HepG2 (cell line): ENCODE measurements around the gene ALDH1A2. TPM values are rescaled to one million over a fixed set of nuclear protein-coding genes. Genes with fewer than 3 reads are reported as not detected.

ENCODE experiments used
- ATAC-seq: fragments of 200-7000 bp; cut with Tn5 transposase; 3 replicates; pipeline ENCODE4 v1.9.1; 2020; ENCODE audit warnings: mild to moderate bottlenecking, moderate library complexity
- BruUV-seq: library from RNA; stranded (reverse); fragments of 400-500 nt; replicated peaks from 2 replicates; lab custom pipeline; 2021; lab: Mats Ljungman, UMichigan
- CTCF ChIA-PET: fragments of 300-600 bp; formaldehyde crosslinking; extraction: SDS; loops from one replicate; lab custom pipeline; 2021; ENCODE audit warnings: low total read pairs, inconsistent platforms, low intra/inter-chr PET ratio; lab: Yijun Ruan, JAX
- POLR2A ChIA-PET: fragments of 350-600 bp; sonication (Branson Sonifier 250); formaldehyde crosslinking; loops from one replicate; lab custom pipeline; 2020; ENCODE audit warnings: antibody characterized with exemption, inconsistent platforms; lab: Yijun Ruan, JAX
- DNase-seq: peaks from one replicate; pipeline ENCODE4 v3.0.0-alpha.2; 2015; ENCODE audit warnings: low spot score
- FAIRE-seq: peaks from 3 replicates; lab custom pipeline; 2011; peaks lifted over from hg19 to GRCh38; lab: Jason Lieb, UNC
- H2AFZ ChIP-seq: one replicate; pipeline ENCODE4 v1.6.1; 2011; ENCODE audit warnings: low read length, inconsistent platforms
- H3K27ac ChIP-seq: fragments of 300-600 bp; 3 replicates; pipeline ENCODE4 v1.8.0; 2011; ENCODE audit warnings: mixed run types, mild to moderate bottlenecking, mixed read lengths, low read length, inconsistent platforms; ENCODE audit not compliant: insufficient read depth; ENCODE audit errors: extremely low read length
- H3K27me3 ChIP-seq, 2 experiments: fragments of 200-600 bp in 1 of 2; 2 replicates in 1 of 2; 3 replicates in 1 of 2; pipeline versions ENCODE4 v1.6.0 to v1.8.0; 2011; ENCODE audit warnings: low read length in 2 of 2, mild to moderate bottlenecking in 2 of 2, moderate library complexity in 2 of 2, inconsistent platforms in 1 of 2; ENCODE audit not compliant: insufficient read depth in 2 of 2, control insufficient read depth in 1 of 2
- H3K36me3 ChIP-seq, 2 experiments: fragments of 200-600 bp in 1 of 2; replicated peaks in 1 of 2; 2 replicates in 1 of 2; 3 replicates in 1 of 2; pipeline versions ENCODE4 v1.5.1 to v1.8.0; 2011; ENCODE audit warnings: low read length in 2 of 2, inconsistent platforms in 1 of 2; ENCODE audit not compliant: insufficient read depth in 2 of 2, control insufficient read depth in 1 of 2
- H3K4me1 ChIP-seq: 2 replicates; pipeline ENCODE4 v1.5.1; 2012; ENCODE audit warnings: low read length, inconsistent platforms; ENCODE audit not compliant: insufficient read depth
- H3K4me2 ChIP-seq: 2 replicates; pipeline ENCODE4 v1.6.0; 2011; ENCODE audit warnings: low read depth, low read length, inconsistent platforms
- H3K4me3 ChIP-seq, 3 experiments: fragments of 200-600 bp in 1 of 3; sonication (generic), shearing (Covaris generic) in 1 of 3; replicated peaks in 1 of 3; 2 replicates each; pipeline ENCODE4 v1.5.1; 2011 to 2016; ENCODE audit warnings: low read length in 3 of 3, inconsistent platforms in 2 of 3, low read depth in 2 of 3, mild to moderate bottlenecking in 2 of 3, control low read depth in 1 of 3, mixed read lengths in 1 of 3; ENCODE audit not compliant: insufficient read depth in 1 of 3
- H3K79me2 ChIP-seq: one replicate; pipeline ENCODE4 v1.6.1; 2011; ENCODE audit warnings: low read length, inconsistent platforms; ENCODE audit not compliant: insufficient read depth
- H3K9ac ChIP-seq: 2 replicates; pipeline ENCODE4 v1.6.0; 2011; ENCODE audit warnings: mild to moderate bottlenecking, low read depth, low read length, inconsistent platforms; ENCODE audit not compliant: insufficient read depth
- H3K9me3 ChIP-seq: 2 replicates; pipeline ENCODE4 v1.5.1; 2012; ENCODE audit warnings: mild to moderate bottlenecking, low read length
- H4K20me1 ChIP-seq: 2 replicates; pipeline ENCODE4 v1.6.0; 2011; ENCODE audit warnings: inconsistent platforms, mild to moderate bottlenecking, low read length, moderate library complexity; ENCODE audit not compliant: insufficient read depth
- BRF2 ChIP-seq: sonication (generic); formaldehyde crosslinking; IDR thresholded peaks from 2 replicates; pipeline ENCODE4 v1.8.1; 2022; ENCODE audit warnings: mild to moderate bottlenecking, missing genetic modification reagents
- CERS6 ChIP-seq: sonication (generic); formaldehyde crosslinking; IDR thresholded peaks from 2 replicates; pipeline ENCODE4 v1.5.0; 2020; ENCODE audit warnings: missing genetic modification reagents
- HMG20A ChIP-seq: IDR thresholded peaks from 2 replicates; pipeline ENCODE4 v1.6.1; 2016; ENCODE audit warnings: borderline replicate concordance
- PRMT3 ChIP-seq: sonication (generic); formaldehyde crosslinking; IDR thresholded peaks from 2 replicates; pipeline ENCODE4 v1.8.1; 2022; ENCODE audit warnings: low read depth, mild to moderate bottlenecking, moderate library complexity, missing genetic modification reagents, borderline replicate concordance
- SP2 ChIP-seq: sonication (generic); formaldehyde crosslinking; IDR thresholded peaks from 2 replicates; pipeline ENCODE4 v1.5.1; 2020; ENCODE audit warnings: mild to moderate bottlenecking, missing genetic modification reagents
- ZNF280B ChIP-seq: sonication (generic); formaldehyde crosslinking; IDR thresholded peaks from 2 replicates; pipeline ENCODE4 v1.5.0; 2020; ENCODE audit warnings: missing genetic modification reagents, mild to moderate bottlenecking, borderline replicate concordance
- ZNF296 ChIP-seq: sonication (generic); formaldehyde crosslinking; conservative IDR thresholded peaks from 2 replicates; pipeline ENCODE4 v1.5.0; 2020; ENCODE audit warnings: mild to moderate bottlenecking, missing genetic modification reagents
- WGBS: methylation state at CpG from one replicate; pipeline ENCODE4 v1.1.6; 2017; ENCODE audit warnings: low lambda C conversion rate; 5-methylcytosine and 5-hydroxymethylcytosine counted together
- in situ Hi-C: cut with HindIII; loops from 2 replicates; pipeline ENCODE4 v1.10.0; 2017; ENCODE audit warnings: low pct_unique_long_range_greater_than_20kb; ENCODE audit not compliant: extremely low pct_ligation_motif_present
- intact Hi-C: fragments of 100-400 bp; cut with micrococcal nuclease; formaldehyde crosslinking; loops from one replicate; pipeline ENCODE4 v1.10.0; 2022; ENCODE audit not compliant: unreplicated experiment
- polyA plus RNA-seq, 8 experiments: library from polyadenylated mRNA; depleted of rRNA in 3 of 8; stranded (reverse) in 7 of 8; unstranded in 1 of 8; fragments of >200 nt; fragmentation: Illumina TruSeq in 4 of 8; extraction: Trizol in 4 of 8; gene quantifications; 2 replicates each; pipeline versions ENCODE4 v1.2.1 to v1.2.3, GENCODE V29; 2011 to 2016; ENCODE audit warnings: low read depth in 4 of 8, missing spikeins in 1 of 8, mixed read lengths in 1 of 8; ENCODE audit not compliant: insufficient read depth in 1 of 8
- total RNA-seq, 5 experiments: library from RNA; depleted of rRNA; stranded (reverse); fragments of >200 nt; fragmentation: Illumina TruSeq; extraction: Trizol; gene quantifications; 2 replicates each; pipeline ENCODE4 v1.2.3, GENCODE V29; 2016; ENCODE audit warnings: low read depth in 1 of 5

ALDH1A2 gene
- total and polyA plus RNA-seq, 2 of the 13 experiments (the other 11 are each of a cell fraction or from before 2014, with no cell fraction given), result 0.64 to 0.90 TPM

- Histone ChIP-seq H3K9me3 (no peaks in the 10 kb centered on the region), H2AFZ (no peak overlapping the region), H3K9ac (no peak overlapping the region), H3K4me3 (no peak overlapping the region), H3K27me3 (0 out of 5 replicates have a peak, but pooled peaks cover 0 to under 1% of the 10 kb centered on the region in 2 experiments), H3K4me1 (no peaks in the 10 kb centered on the region), H3K79me2 (no peaks in the 10 kb centered on the region), H4K20me1 (no peaks in the 10 kb centered on the region), H3K4me2 (no peak overlapping the region), H3K27ac (no peak overlapping the region), H3K36me3 (no peaks in the 10 kb centered on the region)
- ChIA-PET POLR2A (no interaction called here), CTCF (no interaction called here)
- 52% methylated on average over 1 of the region's 1 CpG for WGBS
- no peak for DNase-seq
- no peak for FAIRE-seq
- in situ Hi-C loops (loop anchor here (10.0 kb wide), 2 partner anchors 124 to 316 kb away; no protein-coding TSS in a partner anchor), intact Hi-C loops (no loop called here)
- BruUV-seq, result no TSS peak
- no peak for ATAC-seq
- TF ChIP-seq SP2 (no peak), PRMT3 (CRISPR knock-in tag) (no peak), CERS6 (CRISPR knock-in tag) (no peak), ZNF296 (CRISPR knock-in tag) (no peak), BRF2 (CRISPR knock-in tag) (no peak), ZNF280B (CRISPR knock-in tag) (no peak), HMG20A (no peak)
These were observed 4.9 kb downstream of the ALDH1A2 start for GRCh38 chr15:58060575-58060974.
